Progenitor cell of endocrine pancreas (in vitro differentiated cells): ENCODE measurements around the gene PILRB. TPM values are rescaled to one million over a fixed set of nuclear protein-coding genes. Genes with fewer than 3 reads are reported as not detected.

Experiments
- DNase-seq: peaks from one replicate; pipeline ENCODE4 v3.0.0; 2021; ENCODE audit warnings: low spot score; ENCODE audit not compliant: unreplicated experiment
- H3K27ac Mint-ChIP-seq: 2 replicates; pipeline ENCODE4 v1.8.0; 2021; ENCODE audit warnings: mild to moderate bottlenecking, moderate library complexity, mixed read lengths
- H3K27me3 Mint-ChIP-seq: 2 replicates; pipeline ENCODE4 v1.8.0; 2021; ENCODE audit warnings: mixed read lengths
- H3K36me3 Mint-ChIP-seq: 2 replicates; pipeline ENCODE4 v1.8.0; 2022; ENCODE audit warnings: mixed read lengths; ENCODE audit not compliant: insufficient read depth
- H3K4me1 Mint-ChIP-seq: 2 replicates; pipeline ENCODE4 v1.8.0; 2021; ENCODE audit warnings: low read depth, mixed read lengths
- H3K4me3 Mint-ChIP-seq: 2 replicates; pipeline ENCODE4 v1.8.0; 2021; ENCODE audit warnings: low read depth, mild to moderate bottlenecking, moderate library complexity, mixed read lengths
- H3K9me3 Mint-ChIP-seq: 2 replicates; pipeline ENCODE4 v1.8.0; 2021; ENCODE audit warnings: low read depth, mixed read lengths
- CTCF ChIP-seq: fragments of 200-600 bp; sonication (generic); IDR thresholded peaks from one replicate; pipeline ENCODE4 v1.5.0; 2021; ENCODE audit warnings: antibody characterized with exemption, mild to moderate bottlenecking; ENCODE audit not compliant: unreplicated experiment
- total RNA-seq: library from RNA; stranded (reverse); gene quantifications from 2 replicates; pipeline ENCODE4 v1.2.1, GENCODE V29; 2021

The PILRB gene
- total RNA-seq, 1 donor from 2014 or later: 67.9 TPM

- DNase-seq: no peak
- H3K27ac Mint-ChIP-seq: no peak overlapping the region
- peaks cover 4% of the 10 kb centered on the region for H3K4me1 Mint-ChIP-seq
- H3K27me3 Mint-ChIP-seq: peaks cover 36% of the 10 kb centered on the region
- no peaks in the 10 kb centered on the region for H3K36me3 Mint-ChIP-seq
- no peaks in the 10 kb centered on the region for H3K9me3 Mint-ChIP-seq
- H3K4me3 Mint-ChIP-seq: no peak overlapping the region
- no peak for TF ChIP-seq CTCF
Measured at GRCh38 chr7:100387695-100388094, 29.8 kb downstream of the PILRB start.

- Mint-ChIP-seq H3K27ac (no peak overlapping the region), H3K27me3 (peaks cover 32% of the 10 kb centered on the region), H3K36me3 (no peaks in the 10 kb centered on the region), H3K4me1 (peaks cover 4% of the 10 kb centered on the region), H3K4me3 (no peak overlapping the region), H3K9me3 (no peaks in the 10 kb centered on the region)
- DNase-seq: no peak
- no peak for TF ChIP-seq CTCF
Measured at GRCh38 chr7:100389437-100390088, 31.6 kb downstream of the PILRB start.

GRCh38 chr7:100390286-100391009 is 32.5 kb downstream of the PILRB start:
- H3K4me1 Mint-ChIP-seq: peaks cover 4% of the 10 kb centered on the region
- H3K9me3 Mint-ChIP-seq: no peaks in the 10 kb centered on the region
- no peak for TF ChIP-seq CTCF
- H3K36me3 Mint-ChIP-seq: no peaks in the 10 kb centered on the region
- no peak for DNase-seq
- H3K4me3 Mint-ChIP-seq: no peak overlapping the region
- H3K27me3 Mint-ChIP-seq: peaks cover 31% of the 10 kb centered on the region
- peak overlapping the region; percentile 10 for H3K27ac Mint-ChIP-seq

- Mint-ChIP-seq H3K36me3 (no peaks in the 10 kb centered on the region), H3K4me3 (no peak overlapping the region), H3K4me1 (peaks cover 6% of the 10 kb centered on the region), H3K27me3 (peaks cover 39% of the 10 kb centered on the region), H3K27ac (no peak overlapping the region), H3K9me3 (no peaks in the 10 kb centered on the region)
- no peak for TF ChIP-seq CTCF
- no peak for DNase-seq
Measured at GRCh38 chr7:100393233-100393905, 35.5 kb downstream of the PILRB start.

- no peaks in the 10 kb centered on the region for H3K9me3 Mint-ChIP-seq
- peaks cover 6% of the 10 kb centered on the region for H3K4me1 Mint-ChIP-seq
- no peak for TF ChIP-seq CTCF
- no peak overlapping the region for H3K4me3 Mint-ChIP-seq
- peaks cover 42% of the 10 kb centered on the region for H3K27me3 Mint-ChIP-seq
- no peak for DNase-seq
- H3K36me3 Mint-ChIP-seq: no peaks in the 10 kb centered on the region
- no peak overlapping the region for H3K27ac Mint-ChIP-seq
Measured at GRCh38 chr7:100394077-100394476, 36.2 kb downstream of the PILRB start.
